ENCODE results near the gene EPHA6.

The EPHA6 gene

DNA sequence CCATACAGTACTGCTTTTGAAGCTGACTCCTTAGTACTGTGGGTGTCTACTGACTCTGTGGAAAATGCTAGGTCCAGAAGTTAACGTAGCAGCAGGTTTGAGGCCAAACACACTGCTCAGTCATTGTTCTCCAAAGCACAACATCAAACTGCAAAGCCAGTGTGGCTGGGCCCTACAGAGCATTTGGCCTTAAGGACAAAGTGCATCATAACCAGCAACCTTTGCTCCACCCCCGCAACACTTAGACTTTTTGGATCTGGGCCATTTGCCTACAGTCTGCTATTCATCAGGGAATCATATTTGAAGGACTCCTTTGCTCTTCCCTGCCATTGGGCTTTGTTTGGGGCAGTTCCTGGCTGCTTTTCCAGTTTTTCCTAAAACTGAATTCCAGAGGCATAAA, 907.1 kb downstream of the EPHA6 start:
- no peak for DNase-seq

DNA sequence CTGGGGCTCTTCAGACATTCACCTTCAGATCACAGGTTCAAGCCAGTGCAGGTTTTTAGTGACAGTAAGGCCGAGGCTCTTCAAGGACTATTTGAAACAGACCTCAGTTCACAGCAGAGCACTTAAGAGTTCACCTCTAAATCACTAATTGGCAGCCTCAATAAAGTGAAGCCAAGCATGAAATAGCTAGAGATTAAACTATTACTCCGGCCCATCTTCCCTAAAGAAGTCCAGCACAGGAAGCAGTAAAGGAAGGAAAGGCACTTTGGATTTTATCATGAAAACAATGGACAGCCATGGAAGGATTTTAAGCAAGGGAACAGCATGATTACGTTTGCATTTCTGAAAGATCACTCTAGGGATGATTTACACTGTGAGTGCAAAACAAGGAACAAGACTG, 922.5 kb downstream of the EPHA6 start:
- no peak for DNase-seq

- no peak for DNase-seq
These were observed 924.4 kb downstream of the EPHA6 start for GRCh38 chr3:97738761-97739160.

- no peak for DNase-seq
These were observed 927.6 kb downstream of the EPHA6 start for GRCh38 chr3:97742036-97742435.

- DNase-seq = no peak
These were observed 929.9 kb downstream of the EPHA6 start for GRCh38 chr3:97744289-97744688.

- no peak for DNase-seq
These were observed 949.4 kb downstream of the EPHA6 start for GRCh38 chr3:97763586-97764406.

- peak; percentile 73 for DNase-seq
These were observed 950.2 kb downstream of the EPHA6 start, which contains the start of gene ARL6 for GRCh38 chr3:97764407-97765238. ARL6 (plus strand) TSS chr3:97764758; CDS start chr3:97768108, 3,350 bp downstream.

- no peak for DNase-seq
These were observed 950.9 kb downstream of the EPHA6 start for GRCh38 chr3:97765336-97765735.

DNA sequence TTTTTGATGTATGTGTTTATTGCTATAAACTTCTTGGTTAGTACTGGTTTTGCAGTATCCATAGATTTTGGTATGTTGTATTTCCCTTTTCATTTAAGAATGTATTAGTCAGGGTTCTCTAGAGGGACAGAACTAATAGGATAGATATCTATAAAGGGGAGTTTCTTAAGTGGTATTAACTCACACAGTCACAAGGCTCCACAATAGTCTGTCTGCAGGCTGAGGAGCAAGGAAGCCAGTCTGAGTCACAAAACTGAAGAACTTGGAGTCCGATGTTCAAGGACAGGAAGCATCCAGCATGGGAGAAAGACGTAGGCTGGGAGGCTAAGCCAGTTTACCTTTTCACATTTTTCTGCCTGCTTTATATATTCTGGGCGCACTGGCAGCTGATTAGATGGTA, 958.5 kb downstream of the EPHA6 start:
- no peak for DNase-seq

GRCh38 chr3:97778152-97778551, 963.8 kb downstream of the EPHA6 start:
- DNase-seq = no peak

- peak; percentile 75 for DNase-seq
These were observed 979.1 kb downstream of the EPHA6 start for GRCh38 chr3:97793420-97794019.

DNA sequence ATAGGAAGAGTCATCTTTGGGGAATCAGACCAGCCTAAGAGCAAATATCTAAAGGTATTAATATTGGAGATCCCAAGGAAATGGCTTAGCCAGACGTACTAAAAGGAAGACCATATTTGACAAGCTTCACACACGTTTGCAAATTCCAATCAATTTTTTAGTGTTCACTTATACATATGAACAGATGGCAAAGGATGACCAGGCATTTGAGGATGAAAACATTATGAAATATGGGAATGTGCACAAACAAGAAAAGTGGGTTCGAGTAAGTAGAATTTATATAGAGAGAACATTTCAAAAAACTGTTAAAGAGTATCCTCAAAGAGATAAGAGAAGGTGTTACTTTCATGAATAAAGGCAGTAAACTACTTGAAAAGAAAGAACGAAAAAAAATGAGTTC, 981.6 kb downstream of the EPHA6 start:
- no peak for DNase-seq
